HUDEP-2 (cell line): ENCODE data around the gene NRL.

ENCODE experiments used
- DNase-seq, 76 experiments: peaks; one replicate each; lab custom pipeline; 2025; ENCODE audit not compliant: unreplicated experiment in 76 of 76; lab: John Stamatoyannopoulos, UW

Gene NRL

DNA sequence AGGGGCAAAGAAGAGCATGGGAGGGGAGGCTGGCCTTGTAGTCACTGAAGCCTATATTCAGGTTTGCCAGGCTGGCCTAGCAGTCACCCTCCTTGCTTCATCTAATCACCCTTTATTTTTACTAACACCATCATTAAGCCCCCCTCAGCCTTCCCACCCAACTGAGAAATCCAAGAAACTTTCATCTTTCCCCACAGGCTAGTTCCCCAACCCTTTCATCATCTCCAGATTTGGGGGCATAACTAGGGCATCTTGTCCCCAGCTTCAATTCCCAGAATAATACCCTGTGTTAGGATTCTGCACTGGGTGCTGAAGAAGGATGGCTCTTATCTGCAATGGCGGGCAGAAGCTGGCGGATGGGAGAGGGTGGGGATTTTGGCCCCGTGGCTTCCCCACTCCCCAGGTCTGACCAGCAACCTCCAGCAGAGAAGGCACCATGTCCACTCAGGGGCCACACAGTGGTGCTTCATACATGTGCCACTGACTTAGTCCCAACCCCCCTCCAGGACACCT lies 13.7 kb downstream of the NRL start:
- DNase-seq: no peak

DNA sequence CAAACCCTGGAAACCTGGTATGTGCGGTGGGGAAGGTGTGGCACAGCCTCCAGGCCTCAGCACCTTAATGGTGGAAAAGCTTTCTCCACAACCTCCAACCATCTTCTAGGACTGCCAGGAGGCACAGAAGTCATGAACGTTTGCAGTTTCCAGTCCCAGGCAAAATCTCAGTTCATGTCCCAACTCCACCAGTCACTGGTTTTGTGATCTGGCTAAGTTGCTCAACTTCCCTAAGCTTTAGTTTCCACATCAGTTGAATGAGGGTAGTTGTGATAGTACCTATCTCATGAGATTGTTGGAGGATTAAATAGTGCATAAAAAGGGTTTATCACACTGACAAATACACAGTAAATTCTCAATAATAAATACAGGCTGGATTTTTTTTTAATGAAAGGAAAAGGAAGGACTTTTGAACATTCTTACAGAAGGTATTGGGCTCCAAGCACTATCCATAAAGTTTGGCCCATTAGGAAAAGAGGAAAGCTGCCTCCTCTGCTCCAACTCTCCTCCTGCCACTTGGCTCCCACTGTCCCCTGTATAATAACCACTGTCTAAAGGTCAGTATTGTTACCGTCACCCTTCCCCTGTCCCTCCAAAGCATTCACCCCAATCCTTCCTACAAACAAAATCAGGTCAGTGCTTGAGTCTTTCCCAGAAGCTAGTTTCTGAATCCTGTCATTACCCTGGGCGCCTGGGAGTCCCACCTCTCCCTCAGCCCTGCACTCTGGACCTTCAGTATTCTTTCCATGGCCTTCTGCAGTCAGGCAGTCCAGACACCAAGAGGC lies 14.4 kb downstream of the NRL start:
- no peak for DNase-seq

DNA sequence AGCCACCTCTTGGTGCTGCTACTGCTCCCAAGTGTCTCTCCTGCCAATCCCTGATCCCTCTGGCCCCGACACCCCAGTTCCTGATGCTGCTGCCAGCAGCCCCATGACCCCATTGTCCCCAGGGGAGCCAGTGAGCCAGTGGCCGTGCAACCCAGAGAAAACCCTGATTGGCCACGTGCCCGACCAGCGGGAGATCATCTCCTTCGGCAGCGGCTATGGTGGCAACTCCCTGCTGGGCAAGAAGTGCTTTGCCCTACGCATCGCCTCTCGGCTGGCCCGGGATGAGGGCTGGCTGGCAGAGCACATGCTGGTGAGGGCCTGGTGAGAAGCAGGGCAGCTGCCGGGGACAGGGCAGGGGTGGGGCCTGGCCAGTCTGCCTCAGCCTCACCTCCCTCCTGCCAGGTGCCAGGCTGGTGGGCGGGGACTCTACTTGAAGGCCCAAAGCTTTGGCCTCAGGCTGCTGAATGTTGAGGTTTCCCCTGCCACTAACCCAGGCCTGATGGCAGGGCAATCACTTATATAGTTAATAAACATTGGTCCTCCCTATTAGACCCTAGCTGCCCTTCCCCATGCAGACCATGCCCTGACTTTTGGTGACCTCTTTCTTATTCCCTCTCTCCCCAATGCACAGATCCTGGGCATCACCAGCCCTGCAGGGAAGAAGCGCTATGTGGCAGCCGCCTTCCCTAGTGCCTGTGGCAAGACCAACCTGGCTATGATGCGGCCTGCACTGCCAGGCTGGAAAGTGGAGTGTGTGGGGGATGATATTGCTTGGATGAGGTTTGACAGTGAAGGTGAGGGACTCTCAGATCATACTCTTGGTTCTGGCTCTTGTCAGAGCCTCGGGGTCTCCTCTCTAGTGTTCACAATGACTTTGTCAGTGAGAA lies 15.6 kb downstream of the NRL start:
- DNase-seq: no peak

DNA sequence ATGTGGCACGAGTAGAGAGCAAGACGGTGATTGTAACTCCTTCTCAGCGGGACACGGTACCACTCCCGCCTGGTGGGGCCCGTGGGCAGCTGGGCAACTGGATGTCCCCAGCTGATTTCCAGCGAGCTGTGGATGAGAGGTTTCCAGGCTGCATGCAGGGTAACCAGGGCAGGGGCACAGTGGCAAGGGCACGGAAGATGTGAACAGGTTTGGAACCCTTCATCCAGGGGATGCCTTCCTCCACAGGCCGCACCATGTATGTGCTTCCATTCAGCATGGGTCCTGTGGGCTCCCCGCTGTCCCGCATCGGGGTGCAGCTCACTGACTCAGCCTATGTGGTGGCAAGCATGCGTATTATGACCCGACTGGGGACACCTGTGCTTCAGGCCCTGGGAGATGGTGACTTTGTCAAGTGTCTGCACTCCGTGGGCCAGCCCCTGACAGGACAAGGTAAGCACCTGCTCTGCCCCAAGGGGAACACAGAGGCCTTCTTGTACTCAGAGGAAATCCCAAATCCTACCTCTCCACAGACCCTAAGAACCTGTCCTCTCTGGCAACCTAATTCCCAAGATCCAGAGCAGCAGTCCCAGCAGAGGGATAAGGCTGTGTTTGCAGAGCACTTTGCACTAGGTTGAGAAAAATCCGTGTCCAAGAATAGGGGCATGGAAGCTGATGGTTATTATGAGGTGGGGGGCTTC lies 16.4 kb downstream of the NRL start:
- no peak for DNase-seq

DNA sequence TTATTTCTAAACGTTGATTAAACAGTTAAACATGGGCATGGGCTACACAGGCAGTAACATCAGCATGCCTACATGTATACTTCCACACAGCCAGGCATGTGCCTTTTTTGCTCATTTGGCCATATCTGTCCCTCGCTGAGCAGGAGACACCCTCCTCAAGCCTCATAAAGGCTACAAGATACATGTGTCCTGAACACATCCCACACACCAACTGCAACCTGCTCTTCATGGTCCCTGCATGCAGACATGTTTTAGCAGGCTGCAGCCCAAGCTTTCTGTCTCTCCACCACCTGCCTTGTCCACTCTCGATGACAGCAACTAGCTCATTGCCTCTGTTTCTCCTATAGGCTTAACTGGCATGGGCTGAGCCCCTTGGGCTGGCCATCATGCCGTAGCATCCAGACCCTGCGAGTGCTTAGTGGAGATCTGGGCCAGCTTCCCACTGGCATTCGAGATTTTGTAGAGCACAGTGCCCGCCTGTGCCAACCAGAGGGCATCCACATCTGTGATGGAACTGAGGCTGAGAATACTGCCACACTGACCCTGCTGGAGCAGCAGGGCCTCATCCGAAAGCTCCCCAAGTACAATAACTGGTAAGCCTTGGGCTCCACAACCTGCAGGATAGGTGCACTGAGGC lies 18.1 kb downstream of the NRL start:
- no peak for DNase-seq

DNA sequence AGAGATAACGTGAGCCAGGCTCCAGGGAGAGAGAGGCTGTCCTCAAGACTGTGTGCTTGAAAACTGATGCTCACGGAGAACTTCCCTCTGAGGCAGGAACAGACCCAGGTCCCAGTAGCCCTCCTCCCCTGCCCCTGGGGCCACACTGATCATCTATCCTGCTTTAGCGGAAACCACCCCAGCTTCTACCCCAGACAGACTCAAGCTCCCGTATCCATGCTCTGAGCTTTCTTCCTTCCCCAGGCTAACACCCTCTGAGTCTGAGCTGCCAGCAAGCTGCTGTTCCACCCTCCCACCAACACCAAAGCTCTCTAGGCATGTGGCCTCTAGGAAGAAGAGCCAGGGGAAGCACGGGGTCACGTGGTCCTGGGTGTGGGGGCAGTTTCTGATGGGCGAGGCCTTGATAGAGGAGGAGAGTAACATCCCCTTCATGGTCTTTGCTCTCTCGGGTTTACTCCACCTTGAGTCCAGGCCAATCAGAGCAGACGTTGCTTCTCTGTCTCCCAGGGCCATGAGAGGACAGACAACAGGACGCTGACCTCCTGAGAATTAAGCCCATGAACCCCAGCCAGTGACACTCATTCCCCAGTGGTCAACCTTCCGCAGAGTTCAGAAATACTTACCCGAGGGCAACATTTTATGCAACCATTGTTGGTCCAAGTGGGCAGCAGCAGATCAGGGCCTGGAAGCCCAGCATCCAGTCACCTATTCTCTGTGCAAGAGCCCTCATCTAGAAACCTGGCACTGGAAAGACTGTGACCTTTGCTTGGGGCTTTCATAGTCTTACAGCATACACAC lies 19.3 kb downstream of the NRL start:
- peak in 75 of 76 experiments; percentile 55 to 96 (median 89) for DNase-seq

DNA sequence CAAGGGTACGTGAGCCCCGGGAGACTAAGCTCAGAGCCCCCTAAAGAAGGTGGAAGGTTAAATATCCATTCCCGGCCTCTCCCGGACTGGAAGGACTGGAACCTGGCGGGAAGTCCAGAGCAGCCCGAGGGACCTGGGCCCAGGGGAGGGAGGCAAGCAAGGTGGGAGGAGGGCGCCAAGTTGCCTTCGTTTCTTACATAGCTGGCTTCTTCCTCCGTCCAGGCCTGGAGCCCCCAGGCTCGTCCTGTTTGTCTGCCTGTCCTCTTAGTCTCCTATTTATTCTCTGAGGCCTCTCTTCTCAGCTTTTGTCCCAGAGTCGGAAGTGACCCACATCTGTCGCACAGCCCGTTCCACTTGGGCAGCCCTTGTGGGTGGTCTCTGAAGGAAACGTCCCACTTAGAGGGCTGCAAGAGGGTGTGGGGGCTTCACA lies 19.9 kb downstream of the NRL start:
- peak in 13 of 76 experiments; percentile 19 to 81 (median 37) for DNase-seq

DNA sequence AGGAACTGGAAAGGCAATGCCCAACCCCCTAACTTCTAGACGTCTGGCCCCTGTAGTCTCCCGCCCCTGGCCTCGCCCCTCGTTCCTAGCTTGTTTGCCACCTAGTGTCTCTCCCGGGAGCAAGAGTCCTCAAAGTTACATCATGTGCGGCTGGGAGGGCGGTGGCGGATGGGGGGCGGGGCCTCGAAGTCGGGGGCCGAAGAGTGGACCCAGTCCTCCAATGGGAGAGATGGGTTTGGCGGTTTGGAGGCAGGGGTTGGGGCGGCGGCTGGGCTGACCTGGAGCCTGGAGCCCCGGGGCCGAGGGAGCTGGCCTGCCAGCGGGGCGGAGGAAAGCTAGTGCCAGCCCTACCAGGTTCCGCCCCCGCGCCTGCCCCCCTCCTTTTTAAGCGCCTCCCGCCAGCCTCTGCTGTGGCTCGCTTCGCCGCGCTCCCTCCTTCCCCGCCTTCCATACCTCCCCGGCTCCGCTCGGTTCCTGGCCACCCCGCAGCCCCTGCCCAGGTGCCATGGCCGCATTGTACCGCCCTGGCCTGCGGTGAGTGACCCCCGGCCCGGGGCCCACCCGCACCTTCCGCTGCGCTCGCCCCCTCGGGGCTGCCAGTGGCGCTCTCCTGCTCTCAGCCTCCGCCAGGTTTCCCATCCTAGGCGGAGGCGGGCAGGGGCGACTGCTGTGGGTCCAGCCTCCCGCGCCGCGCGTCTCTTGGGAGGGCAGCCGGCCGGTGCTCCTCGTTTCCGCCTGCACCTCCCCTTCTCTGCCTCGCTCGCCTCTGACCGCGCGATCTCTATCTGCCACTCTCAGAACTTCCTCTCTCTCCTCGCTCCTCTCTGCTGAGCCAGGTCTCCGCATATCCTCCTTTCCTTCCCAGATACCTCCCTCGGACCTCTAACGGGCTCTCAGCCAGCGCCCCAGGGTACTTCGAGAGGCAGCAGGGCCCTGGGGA lies 20.6 kb downstream of the NRL start, which contains the start of gene PCK2:
Gene PCK2 (plus strand): TSS at position 411 of the 940 bp plus-strand sequence. CDS start 95 bp downstream, at position 506.
- DNase-seq: peak in 75 of 76 experiments; percentile 74 to 98 (median 96)

DNA sequence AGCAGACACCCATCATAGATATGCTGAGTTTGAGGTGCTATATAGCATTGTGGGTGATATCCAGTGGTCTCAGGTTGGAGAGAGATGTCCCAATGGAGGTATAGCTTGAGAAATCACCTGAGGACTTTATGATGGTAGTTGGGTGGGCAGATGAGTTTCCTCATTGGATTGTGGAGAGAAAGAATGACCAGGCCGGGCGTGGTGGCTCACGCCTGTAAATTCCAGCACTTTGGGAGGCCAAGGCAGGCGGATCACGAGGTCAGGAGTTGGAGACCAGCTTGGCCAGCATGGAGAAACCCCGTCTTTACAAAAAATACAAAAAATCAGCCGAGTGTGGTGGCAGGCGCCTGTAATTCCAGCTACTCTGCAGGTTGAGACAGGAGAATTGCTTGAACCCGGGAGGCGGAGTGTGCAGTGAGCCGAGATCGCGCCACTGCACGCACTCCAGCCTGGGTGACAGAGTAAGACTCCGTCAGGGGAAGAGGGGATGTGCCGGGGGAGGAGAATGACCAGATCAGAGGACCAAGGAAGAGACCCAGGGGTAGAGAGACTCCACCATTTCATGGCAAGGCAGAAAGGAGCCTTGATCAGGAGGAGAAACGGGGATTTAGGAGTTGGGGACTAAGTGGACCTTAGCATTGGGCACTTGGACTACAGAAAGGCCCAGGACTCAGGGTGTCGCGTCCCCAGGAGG lies 21.4 kb downstream of the NRL start:
- DNase-seq: no peak

DNA sequence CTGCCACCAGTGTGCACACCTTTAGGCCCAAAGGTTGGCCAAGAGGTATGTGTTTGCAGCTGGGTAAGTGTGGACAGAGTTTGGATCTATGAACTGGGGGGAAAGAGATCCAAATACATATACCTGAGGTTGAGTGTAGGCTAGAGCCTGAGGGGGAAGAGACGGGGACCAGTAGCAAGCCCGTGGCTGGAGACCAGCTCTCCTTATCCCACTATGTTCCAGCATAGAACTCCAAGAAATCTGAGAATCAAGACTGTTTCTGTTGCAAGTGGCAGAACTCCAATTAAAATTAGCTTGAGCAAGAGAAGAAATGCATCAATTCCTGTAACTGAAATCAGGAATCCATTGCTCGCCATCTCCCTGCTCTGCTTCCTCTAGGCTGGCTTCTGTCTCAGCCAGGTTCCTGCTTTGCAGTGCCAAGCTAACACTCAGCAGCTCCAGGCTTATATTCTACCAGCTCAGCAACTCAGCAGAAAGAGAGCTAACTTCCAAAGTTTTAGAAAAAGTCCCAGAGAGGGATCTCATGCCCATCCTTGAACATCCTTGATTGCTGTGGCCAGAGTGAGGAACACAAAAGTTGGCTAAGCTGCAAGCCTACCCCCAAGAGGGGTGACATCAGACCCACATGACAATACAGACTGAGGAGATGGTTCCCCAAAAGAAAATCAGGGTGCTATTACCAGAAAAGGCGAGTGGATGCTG lies 22.1 kb downstream of the NRL start:
- no peak for DNase-seq

DNA sequence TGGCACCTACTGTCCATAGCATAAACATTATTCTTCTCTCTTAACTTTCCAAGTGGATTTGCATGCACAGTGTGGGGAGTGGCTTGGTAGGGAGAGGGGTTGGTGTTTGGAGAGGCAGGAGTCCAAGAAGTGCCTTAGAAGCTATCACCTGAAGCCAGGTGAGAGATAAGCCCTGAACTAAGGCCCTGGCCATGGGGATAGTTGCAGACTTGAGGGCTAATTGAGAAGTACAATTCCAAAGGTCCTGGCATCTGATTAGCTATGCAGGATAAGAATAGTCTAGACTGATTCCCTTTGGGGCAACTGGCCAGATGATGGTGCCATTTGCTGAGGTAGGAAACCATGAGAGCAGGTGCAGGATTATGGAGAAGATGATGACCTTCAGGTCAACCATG lies 22.6 kb downstream of the NRL start:
- DNase-seq: no peak

DNA sequence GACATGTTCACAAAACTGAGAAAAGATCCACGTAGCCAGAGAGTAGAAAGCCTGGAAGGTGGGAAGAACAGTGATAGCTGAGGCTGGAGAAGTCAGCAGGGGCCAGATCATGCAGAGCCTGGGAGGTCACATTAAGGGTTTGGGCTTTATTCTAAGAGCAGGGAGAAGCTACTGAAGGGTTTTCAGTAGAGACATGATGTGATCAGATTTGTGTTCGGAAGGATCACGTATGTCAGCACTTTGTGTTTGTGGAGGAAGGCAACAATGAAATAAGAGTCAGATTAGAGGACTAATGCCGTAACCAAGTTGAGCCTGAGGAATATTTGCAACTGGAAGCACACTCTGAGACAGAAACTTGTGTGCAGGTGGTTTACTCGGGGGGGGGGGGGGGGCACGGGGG lies 24.9 kb downstream of the NRL start:
- DNase-seq: no peak

DNA sequence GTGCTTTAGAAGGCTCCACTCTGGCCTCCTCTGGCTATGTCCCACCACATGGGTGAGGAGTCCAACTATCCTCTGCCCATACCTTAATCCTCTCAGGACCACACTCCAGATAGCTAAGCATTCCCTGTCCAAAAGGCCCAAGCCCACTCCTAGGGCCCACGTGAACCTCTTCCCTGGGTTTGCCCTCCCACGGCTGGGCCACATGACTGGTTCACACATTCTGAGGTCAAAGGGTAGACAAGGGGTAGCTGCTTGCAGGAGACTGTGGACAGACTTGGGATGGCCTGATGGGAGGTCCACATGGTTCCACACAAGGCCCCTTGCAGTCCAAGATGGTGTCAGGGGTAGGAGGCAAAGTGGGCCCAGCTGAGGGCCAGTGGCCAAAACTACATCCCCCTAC lies 26.7 kb downstream of the NRL start:
- no peak for DNase-seq

DNA sequence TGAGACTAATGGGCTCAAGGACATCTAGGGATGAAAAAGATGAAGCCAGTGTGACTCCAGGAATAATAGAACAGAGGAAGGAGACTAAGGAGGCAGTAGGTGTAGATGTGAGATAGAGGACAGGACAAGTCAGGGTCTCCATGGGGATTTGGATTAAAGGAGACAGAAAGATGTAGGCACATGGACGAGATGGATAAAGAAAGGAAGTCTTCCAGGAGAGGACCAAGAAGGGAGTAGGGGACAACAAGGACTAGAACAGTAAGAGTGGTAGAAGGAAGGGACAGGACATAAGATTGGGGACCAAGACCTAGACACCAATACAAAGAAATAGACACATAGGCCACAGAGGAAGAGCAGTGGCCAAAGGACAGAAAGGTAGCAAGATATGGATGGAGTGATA lies 27.7 kb downstream of the NRL start:
- no peak for DNase-seq

DNA sequence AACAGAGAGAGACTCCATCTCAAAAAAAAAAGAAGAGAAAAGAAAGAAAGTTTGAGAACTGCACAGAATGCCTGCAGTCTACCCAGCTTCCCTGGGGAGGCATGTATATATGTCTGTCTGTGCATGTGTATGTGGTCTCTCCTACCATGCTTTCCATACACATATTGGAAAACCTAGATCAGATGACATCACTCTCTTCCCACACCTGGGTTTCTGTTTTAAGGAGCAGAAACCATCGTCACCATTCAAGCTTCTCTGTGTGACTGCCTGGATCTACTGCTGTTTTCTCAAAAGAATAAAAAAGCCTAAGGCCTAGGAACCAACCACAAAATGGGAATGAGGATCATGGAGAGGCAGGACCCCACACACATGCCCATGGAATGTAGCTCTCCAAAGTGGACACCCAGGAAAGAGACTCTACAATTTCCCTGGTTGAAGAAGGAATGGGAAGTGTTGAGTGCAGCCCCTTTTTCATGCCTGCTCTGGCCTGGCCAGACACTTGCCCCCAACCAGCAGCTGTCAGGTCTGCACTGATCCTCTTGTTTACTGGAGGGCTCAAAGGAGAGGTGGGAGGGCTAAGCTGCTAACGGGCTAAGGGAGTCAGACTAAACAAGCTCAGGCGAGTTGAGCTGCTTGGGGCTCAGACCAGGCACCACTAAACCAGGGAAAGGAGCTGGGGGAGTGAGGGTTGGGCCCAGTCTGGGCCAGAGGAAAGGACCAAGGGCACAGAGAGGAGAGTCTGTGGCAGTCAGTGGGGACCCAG lies 28.4 kb downstream of the NRL start:
- no peak for DNase-seq

DNA sequence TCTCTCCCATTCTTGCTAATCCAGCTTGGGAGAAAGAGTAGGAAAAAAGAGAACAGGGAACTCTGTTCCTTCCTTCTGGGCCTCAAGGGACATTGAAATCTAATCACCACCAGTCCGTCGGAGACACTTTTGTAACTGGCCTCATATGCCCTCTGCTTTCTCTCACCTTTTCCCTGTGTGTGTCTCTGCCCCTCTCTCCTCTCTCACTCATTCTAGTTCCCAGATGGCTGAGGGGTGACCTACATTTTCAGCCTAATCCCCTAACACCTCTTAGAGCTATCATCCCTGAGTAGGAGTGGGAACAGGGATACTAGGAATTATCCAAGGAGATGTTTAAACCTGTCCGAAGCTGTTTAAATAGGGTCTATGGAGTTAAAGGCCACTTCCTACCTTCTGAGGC lies 29.5 kb downstream of the NRL start:
- no peak for DNase-seq

DNA sequence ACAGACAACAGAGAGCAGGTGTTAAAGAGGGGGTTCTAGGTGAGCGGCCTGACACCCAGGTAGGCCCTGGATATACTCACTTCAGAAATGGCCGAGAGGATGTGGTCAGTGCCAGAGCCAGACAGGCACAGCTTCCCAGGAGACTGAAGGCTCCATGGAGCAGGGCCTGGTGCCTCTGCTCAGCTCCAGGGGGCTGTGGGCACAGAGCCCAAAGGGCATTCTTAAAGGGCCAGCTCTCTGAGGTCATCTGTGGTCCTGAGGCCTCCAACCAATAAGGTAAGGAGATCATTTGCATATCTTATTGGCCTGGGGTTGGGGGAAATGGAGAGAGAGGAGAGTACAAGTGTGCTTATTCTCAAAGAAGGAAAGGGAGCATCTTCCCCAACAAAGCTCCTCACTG lies 30.3 kb downstream of the NRL start:
- no peak for DNase-seq
